GM23338 (cell line): ENCODE measurements around the gene FBL. TPM values are rescaled to one million over a fixed set of nuclear protein-coding genes. Genes with fewer than 3 reads are reported as not detected.
"Not testable (repeated sequence)": the region's sequence is repeated elsewhere in the genome, so short reads cannot be mapped to it uniquely, and the experiment has no call there.

Experiments
- ATAC-seq: fragments of 200-7000 bp; cut with Tn5 transposase; 3 replicates; pipeline ENCODE4 v1.9.1; 2020
- DNase-seq: peaks from one replicate; pipeline ENCODE4 v3.0.0-alpha.2; 2015; ENCODE audit warnings: low spot score
- H2AFZ ChIP-seq: fragments of 200-600 bp; sonication (generic); 2 replicates; pipeline ENCODE4 v1.8.0; 2016; ENCODE audit warnings: antibody characterized with exemption, mild to moderate bottlenecking, moderate library complexity
- H3F3A ChIP-seq: fragments of 200-600 bp; sonication (generic); replicated peaks from 2 replicates; pipeline ENCODE4 v1.8.0; 2017; ENCODE audit warnings: antibody characterized with exemption, mixed run types, low read depth
- H3K27ac ChIP-seq: fragments of 200-600 bp; sonication (generic); 2 replicates; pipeline ENCODE4 v1.6.1; 2016; ENCODE audit warnings: low read depth
- H3K27me3 ChIP-seq: fragments of 200-600 bp; sonication (generic); 2 replicates; pipeline ENCODE4 v1.8.0; 2016; ENCODE audit warnings: mild to moderate bottlenecking, mixed run types, moderate library complexity; ENCODE audit not compliant: insufficient read depth
- H3K36me3 ChIP-seq: fragments of 200-600 bp; sonication (generic); 2 replicates; pipeline ENCODE4 v1.8.0; 2016; ENCODE audit warnings: mild to moderate bottlenecking; ENCODE audit not compliant: insufficient read depth
- H3K4me1 ChIP-seq: fragments of 200-600 bp; sonication (generic); 2 replicates; pipeline ENCODE4 v1.8.0; 2016; ENCODE audit warnings: mild to moderate bottlenecking, moderate library complexity; ENCODE audit not compliant: insufficient read depth
- H3K4me2 ChIP-seq: fragments of 200-600 bp; sonication (generic); 2 replicates; pipeline ENCODE4 v1.7.1; 2017; ENCODE audit warnings: mixed run types
- H3K4me3 ChIP-seq: fragments of 200-600 bp; sonication (generic); 2 replicates; pipeline ENCODE4 v1.6.1; 2016; ENCODE audit warnings: mixed run types
- H3K79me2 ChIP-seq: fragments of 200-600 bp; sonication (generic); replicated peaks from 2 replicates; pipeline ENCODE4 v1.8.0; 2017; ENCODE audit warnings: mild to moderate bottlenecking; ENCODE audit not compliant: insufficient read depth
- H3K9me2 ChIP-seq: fragments of 200-600 bp; sonication (generic); 2 replicates; pipeline ENCODE4 v1.8.0; 2017; ENCODE audit not compliant: insufficient read depth
- H4K20me1 ChIP-seq: fragments of 200-600 bp; sonication (generic); replicated peaks from 2 replicates; pipeline ENCODE4 v1.8.0; 2017; ENCODE audit warnings: mild to moderate bottlenecking; ENCODE audit not compliant: insufficient read depth
- H3K27ac Mint-ChIP-seq: 2 replicates; pipeline ENCODE4 v1.8.0; 2020; ENCODE audit warnings: inconsistent platforms, mild to moderate bottlenecking, moderate library complexity, mixed read lengths
- H3K27me3 Mint-ChIP-seq: 3 replicates; pipeline ENCODE4 v1.8.0; 2022; ENCODE audit warnings: low read depth, mild to moderate bottlenecking, moderate library complexity, mixed read lengths, inconsistent platforms; ENCODE audit not compliant: insufficient read depth, poor library complexity
- H3K36me3 Mint-ChIP-seq: 3 replicates; pipeline ENCODE4 v1.8.0; 2021; ENCODE audit warnings: low read depth, mild to moderate bottlenecking, inconsistent platforms, moderate library complexity, mixed read lengths
- H3K4me1 Mint-ChIP-seq: 3 replicates; pipeline ENCODE4 v1.8.0; 2020; ENCODE audit warnings: mild to moderate bottlenecking, inconsistent platforms, mixed read lengths
- H3K4me3 Mint-ChIP-seq: 3 replicates; pipeline ENCODE4 v1.8.0; 2021; ENCODE audit warnings: moderate library complexity, mild to moderate bottlenecking, inconsistent platforms, mixed read lengths
- H3K9me3 Mint-ChIP-seq: 3 replicates; pipeline ENCODE4 v1.8.0; 2020; ENCODE audit warnings: moderate library complexity, mild to moderate bottlenecking, inconsistent platforms, mixed read lengths
- EZH2phosphoT487 ChIP-seq: fragments of 200-600 bp; sonication (generic); IDR thresholded peaks from one replicate; pipeline ENCODE4 v1.8.1; 2018; ENCODE audit warnings: antibody characterized with exemption; ENCODE audit not compliant: unreplicated experiment
- polyA plus RNA-seq: library from polyadenylated mRNA; unstranded; fragments of >200 nt; fragmentation: Nextera tagmentation; extraction: Ambion mirVana; gene quantifications from 2 replicates; pipeline ENCODE4 v1.2.1, GENCODE V29; 2016
- total RNA-seq: library from RNA; depleted of rRNA; stranded (reverse); fragments of >200 nt; shearing (Covaris generic); gene quantifications from 2 replicates; pipeline ENCODE4 v1.2.3, GENCODE V29; 2014
- TF ChIP-seq, protein P1 (sequence below): fragments of 250-450 bp; sonication (Bioruptor Pico); IDR thresholded peaks from 2 replicates; pipeline ENCODE4 v1.5.0; 2020; ENCODE audit warnings: mild to moderate bottlenecking, moderate library complexity
- TF ChIP-seq, protein P2 (sequence below), 2 experiments: fragments of 200-600 bp in 1 of 2; sonication (generic) in 1 of 2; conservative IDR thresholded peaks; 2 replicates each; pipeline versions ENCODE4 v1.5.1 to v1.6.1; 2016 to 2017; ENCODE audit warnings: antibody characterized with exemption in 2 of 2, low read depth in 2 of 2, mild to moderate bottlenecking in 2 of 2, moderate library complexity in 1 of 2

Gene FBL
- total and polyA plus RNA-seq, 2 experiments from 2014 or later, result 403 to 553 TPM

GRCh38 chr19:39890755-39891551 lies 44.8 kb upstream of the FBL start (continued):
- TF ChIP-seq, protein P1, sequence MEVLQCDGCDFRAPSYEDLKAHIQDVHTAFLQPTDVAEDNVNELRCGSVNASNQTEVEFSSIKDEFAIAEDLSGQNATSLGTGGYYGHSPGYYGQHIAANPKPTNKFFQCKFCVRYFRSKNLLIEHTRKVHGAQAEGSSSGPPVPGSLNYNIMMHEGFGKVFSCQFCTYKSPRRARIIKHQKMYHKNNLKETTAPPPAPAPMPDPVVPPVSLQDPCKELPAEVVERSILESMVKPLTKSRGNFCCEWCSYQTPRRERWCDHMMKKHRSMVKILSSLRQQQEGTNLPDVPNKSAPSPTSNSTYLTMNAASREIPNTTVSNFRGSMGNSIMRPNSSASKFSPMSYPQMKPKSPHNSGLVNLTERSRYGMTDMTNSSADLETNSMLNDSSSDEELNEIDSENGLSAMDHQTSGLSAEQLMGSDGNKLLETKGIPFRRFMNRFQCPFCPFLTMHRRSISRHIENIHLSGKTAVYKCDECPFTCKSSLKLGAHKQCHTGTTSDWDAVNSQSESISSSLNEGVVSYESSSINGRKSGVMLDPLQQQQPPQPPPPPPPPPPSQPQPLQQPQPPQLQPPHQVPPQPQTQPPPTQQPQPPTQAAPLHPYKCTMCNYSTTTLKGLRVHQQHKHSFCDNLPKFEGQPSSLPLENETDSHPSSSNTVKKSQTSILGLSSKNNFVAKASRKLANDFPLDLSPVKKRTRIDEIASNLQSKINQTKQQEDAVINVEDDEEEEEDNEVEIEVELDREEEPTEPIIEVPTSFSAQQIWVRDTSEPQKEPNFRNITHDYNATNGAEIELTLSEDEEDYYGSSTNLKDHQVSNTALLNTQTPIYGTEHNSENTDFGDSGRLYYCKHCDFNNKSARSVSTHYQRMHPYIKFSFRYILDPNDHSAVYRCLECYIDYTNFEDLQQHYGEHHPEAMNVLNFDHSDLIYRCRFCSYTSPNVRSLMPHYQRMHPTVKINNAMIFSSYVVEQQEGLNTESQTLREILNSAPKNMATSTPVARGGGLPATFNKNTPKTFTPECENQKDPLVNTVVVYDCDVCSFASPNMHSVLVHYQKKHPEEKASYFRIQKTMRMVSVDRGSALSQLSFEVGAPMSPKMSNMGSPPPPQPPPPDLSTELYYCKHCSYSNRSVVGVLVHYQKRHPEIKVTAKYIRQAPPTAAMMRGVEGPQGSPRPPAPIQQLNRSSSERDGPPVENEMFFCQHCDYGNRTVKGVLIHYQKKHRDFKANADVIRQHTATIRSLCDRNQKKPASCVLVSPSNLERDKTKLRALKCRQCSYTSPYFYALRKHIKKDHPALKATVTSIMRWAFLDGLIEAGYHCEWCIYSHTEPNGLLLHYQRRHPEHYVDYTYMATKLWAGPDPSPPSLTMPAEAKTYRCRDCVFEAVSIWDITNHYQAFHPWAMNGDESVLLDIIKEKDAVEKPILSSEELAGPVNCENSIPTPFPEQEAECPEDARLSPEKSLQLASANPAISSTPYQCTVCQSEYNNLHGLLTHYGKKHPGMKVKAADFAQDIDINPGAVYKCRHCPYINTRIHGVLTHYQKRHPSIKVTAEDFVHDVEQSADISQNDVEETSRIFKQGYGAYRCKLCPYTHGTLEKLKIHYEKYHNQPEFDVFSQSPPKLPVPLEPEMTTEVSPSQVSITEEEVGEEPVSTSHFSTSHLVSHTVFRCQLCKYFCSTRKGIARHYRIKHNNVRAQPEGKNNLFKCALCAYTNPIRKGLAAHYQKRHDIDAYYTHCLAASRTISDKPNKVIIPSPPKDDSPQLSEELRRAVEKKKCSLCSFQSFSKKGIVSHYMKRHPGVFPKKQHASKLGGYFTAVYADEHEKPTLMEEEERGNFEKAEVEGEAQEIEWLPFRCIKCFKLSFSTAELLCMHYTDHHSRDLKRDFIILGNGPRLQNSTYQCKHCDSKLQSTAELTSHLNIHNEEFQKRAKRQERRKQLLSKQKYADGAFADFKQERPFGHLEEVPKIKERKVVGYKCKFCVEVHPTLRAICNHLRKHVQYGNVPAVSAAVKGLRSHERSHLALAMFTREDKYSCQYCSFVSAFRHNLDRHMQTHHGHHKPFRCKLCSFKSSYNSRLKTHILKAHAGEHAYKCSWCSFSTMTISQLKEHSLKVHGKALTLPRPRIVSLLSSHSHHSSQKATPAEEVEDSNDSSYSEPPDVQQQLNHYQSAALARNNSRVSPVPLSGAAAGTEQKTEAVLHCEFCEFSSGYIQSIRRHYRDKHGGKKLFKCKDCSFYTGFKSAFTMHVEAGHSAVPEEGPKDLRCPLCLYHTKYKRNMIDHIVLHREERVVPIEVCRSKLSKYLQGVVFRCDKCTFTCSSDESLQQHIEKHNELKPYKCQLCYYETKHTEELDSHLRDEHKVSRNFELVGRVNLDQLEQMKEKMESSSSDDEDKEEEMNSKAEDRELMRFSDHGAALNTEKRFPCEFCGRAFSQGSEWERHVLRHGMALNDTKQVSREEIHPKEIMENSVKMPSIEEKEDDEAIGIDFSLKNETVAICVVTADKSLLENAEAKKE (CRISPR knock-in tag), result no peak
- TF ChIP-seq EZH2phosphoT487, result no peak
- TF ChIP-seq, protein P2, sequence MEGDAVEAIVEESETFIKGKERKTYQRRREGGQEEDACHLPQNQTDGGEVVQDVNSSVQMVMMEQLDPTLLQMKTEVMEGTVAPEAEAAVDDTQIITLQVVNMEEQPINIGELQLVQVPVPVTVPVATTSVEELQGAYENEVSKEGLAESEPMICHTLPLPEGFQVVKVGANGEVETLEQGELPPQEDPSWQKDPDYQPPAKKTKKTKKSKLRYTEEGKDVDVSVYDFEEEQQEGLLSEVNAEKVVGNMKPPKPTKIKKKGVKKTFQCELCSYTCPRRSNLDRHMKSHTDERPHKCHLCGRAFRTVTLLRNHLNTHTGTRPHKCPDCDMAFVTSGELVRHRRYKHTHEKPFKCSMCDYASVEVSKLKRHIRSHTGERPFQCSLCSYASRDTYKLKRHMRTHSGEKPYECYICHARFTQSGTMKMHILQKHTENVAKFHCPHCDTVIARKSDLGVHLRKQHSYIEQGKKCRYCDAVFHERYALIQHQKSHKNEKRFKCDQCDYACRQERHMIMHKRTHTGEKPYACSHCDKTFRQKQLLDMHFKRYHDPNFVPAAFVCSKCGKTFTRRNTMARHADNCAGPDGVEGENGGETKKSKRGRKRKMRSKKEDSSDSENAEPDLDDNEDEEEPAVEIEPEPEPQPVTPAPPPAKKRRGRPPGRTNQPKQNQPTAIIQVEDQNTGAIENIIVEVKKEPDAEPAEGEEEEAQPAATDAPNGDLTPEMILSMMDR (conservative IDR thresholded peaks at IDR 0.05; ENCODE audit: low read depth in 2 of 2), result no peak

GRCh38 chr19:39889872-39890754 lies 43.9 kb upstream of the FBL start:
- not testable (repeated sequence) for H3K4me2 ChIP-seq, H3K79me2 ChIP-seq, H3K9me2 ChIP-seq, H3K9me3 Mint-ChIP-seq, H3K27ac ChIP-seq, H3K36me3 Mint-ChIP-seq, DNase-seq, ATAC-seq, H2AFZ ChIP-seq, H4K20me1 ChIP-seq, H3K4me1 ChIP-seq, H3K4me3 Mint-ChIP-seq, H3K27ac Mint-ChIP-seq, H3K27me3 ChIP-seq, H3K36me3 ChIP-seq, H3F3A ChIP-seq, H3K4me1 Mint-ChIP-seq, H3K4me3 ChIP-seq
- peaks cover 11% of the 10 kb centered on the region for H3K27me3 Mint-ChIP-seq

- H3K9me2 ChIP-seq, H3K4me3 Mint-ChIP-seq, ATAC-seq, H3K27ac ChIP-seq, H3K27me3 ChIP-seq, H3K4me3 ChIP-seq, H3K27ac Mint-ChIP-seq, H3K36me3 ChIP-seq, H3K4me2 ChIP-seq, H2AFZ ChIP-seq, H3K4me1 Mint-ChIP-seq, H4K20me1 ChIP-seq, H3K79me2 ChIP-seq, DNase-seq, H3K27me3 Mint-ChIP-seq, H3K9me3 Mint-ChIP-seq, H3K4me1 ChIP-seq, H3K36me3 Mint-ChIP-seq, H3F3A ChIP-seq: not testable (repeated sequence)
These were observed 41.3 kb upstream of the FBL start for GRCh38 chr19:39887456-39887951.
